Putamen (tissue), 1 donor: Measurements from ENCODE around the gene SAYSD1.

ENCODE experiments used
- DNase-seq: peaks from one replicate; pipeline ENCODE4 v3.0.0-alpha.2; 2016; ENCODE audit warnings: low spot score

SAYSD1 gene

DNA sequence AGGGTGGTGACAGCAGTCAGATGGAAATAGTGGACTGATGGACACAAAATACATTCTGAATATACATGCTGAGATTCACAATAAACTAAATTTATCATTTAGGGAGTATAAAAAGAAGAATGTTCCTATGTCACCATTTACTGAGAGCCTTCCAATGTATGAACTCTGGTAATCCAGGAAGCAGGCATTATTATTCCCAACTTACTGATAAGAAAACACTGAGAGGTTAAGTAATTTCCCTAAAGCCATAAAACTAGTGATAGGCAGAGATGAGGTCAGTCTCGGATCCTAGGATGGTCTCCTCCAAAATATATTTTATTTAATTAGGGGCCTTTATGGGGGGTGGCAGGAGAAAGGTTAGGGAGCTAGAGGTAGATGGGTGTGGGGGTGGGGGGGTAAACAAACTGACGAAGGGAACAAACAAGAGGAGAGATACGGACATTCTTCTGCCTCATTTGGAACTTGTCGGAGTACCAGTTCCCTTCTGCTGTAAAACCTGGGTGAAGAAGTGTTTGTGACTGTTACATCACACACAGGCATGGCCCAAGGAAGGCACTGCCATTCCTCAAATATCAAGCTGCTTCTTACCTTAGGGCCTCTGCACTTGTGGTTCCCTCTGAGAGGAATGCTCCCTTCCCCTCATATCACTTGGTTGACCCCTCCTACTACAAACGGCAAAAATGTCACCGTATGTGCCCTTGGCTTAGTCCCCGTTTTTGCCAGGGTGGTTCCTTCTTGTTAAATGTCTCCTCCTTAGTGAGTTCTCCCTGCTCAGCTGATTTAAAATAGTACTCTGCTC lies 6.7 kb downstream of the SAYSD1 start:
- no peak for DNase-seq

DNA sequence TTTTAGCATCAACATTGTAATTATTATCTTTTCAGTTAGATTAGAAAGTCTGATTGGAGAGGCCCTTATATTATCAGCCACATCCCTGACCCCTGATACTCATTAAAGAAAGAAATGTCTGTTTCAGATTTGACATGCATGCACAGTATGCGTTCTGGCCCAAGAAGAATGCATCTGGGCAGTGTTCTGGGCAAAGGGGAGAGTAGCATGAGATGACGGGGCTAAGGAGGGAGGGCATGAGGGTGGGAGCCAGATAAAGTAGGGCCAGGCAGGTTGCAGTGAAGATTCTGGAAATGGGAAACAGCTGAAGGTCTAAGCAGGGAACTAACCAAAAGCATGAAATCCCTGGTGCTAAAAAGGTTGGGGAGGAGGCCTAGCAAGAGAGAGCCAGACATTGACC lies 7.3 kb downstream of the SAYSD1 start:
- DNase-seq: no peak

- no peak for DNase-seq
Observed at GRCh38 chr6:39107034-39107433, 8.0 kb downstream of the SAYSD1 start.

DNA sequence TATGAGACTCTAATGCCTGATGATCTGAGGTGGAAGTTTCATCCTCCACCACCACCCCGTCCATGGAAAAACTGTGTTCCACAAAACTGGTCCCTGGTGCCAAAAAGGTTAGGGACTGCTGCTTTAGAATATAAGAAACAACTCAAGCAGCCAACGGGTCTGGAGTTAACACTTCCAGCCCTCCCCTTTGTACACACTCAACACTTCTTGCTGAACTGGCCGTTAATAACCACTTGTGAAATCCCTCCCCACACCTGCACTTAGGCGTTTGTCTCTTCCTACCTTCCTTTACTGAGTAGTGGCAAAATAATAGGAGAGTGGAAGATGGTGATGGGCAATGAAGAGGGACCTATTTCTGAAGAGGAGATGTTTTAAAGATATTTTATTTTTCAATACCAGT lies 10.5 kb downstream of the SAYSD1 start:
- no peak for DNase-seq

DNA sequence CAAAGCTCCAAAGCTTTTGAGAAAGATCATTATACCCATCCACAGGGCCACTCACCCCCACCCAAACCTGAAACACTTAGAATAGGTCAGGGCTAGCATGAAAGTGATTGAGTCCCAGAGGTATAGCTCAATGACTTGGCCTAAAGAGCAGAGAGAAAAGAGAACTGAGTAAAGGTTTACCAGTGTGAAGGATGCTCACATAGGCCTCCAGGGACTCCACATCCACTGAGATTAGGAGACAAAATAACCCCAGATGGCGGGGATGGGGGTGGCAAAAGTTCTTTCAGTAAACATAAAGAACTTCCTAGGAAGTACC lies 12.2 kb downstream of the SAYSD1 start:
- DNase-seq: no peak

DNA sequence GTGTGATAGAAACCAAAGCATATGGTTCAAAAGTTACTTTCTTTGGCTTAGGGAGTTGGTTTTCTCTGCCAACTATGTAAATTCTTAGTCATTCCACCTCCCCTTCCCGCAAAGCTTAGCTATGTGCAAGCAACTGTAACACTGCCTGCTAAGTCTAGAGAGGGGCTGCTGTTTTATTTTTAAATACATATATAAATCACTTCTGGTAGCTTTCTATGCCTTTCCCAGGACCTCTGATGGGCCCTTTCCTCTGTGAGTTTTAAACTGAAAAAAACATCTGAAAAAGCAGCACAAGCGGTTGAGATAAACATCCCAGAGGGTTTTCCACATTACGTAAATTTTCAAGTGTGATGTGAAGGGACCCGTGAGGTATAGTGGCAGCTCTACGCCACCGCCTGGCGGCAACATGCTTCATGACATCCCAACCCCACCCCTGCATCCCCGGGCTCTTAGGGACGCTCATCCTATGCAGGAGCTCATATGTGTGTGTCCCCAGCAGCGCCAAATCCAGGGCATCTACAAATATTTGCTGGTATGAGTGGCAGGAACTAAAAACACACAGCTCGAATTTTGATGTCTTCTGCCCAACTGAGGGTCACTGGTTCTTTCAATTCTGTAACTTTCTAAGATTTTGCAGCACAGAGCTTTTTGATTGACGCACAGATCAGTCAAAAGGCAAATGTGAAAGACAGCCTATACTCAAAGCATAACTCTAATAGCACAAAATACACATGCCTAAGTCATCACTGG lies 12.7 kb downstream of the SAYSD1 start:
- DNase-seq: no peak

GRCh38 chr6:39100358-39100757 lies 14.6 kb downstream of the SAYSD1 start:
- DNase-seq: no peak

DNA sequence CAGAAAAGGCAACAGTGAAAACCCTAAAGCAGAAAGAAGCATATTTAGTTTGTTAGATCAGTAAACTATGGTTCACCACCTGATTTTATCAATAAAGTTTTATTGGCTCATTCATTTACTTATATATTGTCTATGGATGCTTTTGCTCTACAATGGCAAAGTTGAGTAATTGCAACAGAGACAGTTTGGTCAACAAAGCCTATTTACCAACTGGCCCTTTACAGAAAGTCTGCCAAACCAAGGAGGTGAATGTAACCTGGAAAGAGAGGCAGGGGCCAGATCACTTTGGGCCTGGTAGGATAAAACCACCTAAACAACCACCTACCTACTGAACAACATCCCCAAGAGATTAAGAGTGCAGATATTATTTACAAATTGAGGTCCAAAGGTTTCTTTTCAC lies 19.4 kb downstream of the SAYSD1 start:
- DNase-seq: no peak

- DNase-seq: no peak
Observed at GRCh38 chr6:39093149-39093708, 21.8 kb downstream of the SAYSD1 start.

- DNase-seq: no peak
Observed at GRCh38 chr6:39092124-39092523, 22.9 kb downstream of the SAYSD1 start.

GRCh38 chr6:39091220-39091619 lies 23.8 kb downstream of the SAYSD1 start:
- DNase-seq: no peak

- DNase-seq: no peak
Observed at GRCh38 chr6:39090036-39090435, 24.9 kb downstream of the SAYSD1 start.

DNA sequence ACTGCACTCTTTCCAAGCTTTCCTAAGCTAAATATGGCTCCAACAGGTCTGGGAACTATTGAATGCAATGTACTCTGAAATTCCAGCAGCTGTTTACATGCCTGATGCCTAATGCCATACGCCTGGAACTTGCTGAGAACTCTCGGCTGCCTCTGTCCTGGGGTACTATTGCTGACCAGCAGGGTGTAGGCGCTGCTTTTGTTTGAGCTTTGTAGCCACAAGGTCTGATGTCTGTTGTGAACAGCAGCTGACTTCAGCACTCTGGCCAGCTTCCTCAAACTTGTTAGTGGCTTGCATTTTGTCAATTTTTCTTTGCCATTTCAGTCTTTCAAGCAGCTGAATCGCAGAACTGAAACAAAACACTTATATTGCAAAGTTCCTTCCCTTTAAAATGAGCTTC lies 26.7 kb downstream of the SAYSD1 start:
- no peak for DNase-seq

DNA sequence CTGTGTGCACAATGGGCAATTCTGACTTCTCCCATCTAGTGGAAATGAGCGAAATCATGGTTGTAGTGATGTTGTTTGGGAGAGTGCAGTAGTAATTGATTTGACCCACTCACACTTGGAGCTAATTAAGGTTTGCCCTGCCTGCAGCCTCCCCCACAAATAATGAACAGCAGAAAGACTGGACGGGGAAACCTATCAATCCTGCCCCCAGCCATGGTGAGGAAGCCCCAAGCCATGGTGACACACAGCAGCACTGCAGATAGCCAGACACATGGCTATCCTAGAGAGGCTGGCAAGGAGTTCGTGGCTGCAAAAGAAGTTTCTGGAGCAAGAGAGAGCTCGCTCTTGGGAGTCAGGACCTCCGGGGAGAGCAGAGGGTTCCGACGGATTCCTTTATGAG lies 27.8 kb downstream of the SAYSD1 start:
- DNase-seq: no peak

GRCh38 chr6:39086711-39087110 lies 28.3 kb downstream of the SAYSD1 start:
- DNase-seq: no peak

DNA sequence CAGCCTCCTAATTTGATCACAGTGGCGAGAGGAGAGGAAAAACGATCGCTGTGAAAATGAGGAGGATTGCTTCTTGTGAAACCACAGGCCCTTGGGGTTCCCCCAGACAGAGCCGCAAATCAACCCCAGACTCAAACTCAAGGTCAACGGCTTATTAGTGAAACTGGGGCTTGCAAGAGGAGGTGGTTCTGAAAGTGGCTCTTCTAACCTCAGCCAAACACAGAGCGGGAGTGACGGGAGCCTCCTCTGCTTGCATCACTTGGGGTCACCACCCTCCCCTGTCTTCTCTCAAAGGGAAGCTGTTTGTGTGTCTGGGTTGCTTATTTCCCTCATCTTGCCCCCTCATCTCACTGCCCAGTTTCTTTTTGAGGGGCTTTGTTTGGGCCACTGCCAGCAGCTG lies 28.7 kb downstream of the SAYSD1 start:
- no peak for DNase-seq

DNA sequence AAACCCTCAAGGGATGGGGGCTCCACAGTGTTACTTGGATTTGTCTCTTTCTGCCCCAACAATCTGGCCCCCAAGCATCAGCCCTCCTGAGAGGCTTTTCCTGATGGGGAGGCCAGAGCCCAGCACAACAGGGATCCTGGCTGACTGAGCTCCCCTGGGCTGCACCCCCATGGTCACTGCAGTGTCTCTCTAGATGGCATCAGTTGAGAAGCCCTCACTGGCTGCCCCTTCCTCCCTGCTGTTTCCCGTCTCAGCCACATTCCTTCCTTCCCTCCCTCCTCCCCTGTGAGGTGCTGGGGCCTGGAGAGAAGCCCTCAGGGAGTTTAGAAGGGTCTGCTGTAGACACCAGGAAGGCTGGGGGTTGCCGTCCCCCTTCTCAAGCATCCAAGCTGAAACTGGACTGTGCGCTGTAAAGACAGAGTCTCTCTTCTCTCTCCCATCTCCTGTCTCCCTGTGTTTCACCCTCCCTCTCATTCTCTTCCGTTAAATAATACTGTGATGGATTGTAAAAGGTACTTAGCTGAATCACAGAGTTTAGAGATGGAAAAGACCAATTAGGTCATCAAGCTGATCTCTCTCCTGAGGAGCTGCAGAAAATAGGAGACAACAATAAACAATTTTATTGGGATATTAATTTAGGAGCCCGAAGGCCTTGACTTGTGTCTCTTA lies 29.7 kb downstream of the SAYSD1 start:
- DNase-seq: no peak

DNA sequence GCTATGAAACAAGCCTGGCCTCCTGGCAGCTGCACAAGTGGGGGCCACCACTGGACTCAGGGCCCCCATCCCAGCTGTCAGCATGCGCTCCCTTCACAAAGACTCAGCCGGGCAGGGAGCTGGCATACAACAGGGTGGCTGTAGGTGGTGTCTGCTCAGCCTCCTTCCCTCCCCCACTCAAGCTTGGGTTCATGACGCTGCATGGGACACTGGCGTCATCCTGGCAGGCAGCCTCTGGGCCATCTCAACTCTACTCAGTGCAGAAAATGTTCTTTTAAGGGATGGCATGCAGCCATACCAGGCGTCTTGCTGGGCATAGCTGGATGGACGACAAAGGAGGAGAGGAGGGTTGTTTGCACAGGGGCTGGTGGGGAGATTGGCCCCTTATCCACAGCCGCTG lies 30.5 kb downstream of the SAYSD1 start:
- no peak for DNase-seq

DNA sequence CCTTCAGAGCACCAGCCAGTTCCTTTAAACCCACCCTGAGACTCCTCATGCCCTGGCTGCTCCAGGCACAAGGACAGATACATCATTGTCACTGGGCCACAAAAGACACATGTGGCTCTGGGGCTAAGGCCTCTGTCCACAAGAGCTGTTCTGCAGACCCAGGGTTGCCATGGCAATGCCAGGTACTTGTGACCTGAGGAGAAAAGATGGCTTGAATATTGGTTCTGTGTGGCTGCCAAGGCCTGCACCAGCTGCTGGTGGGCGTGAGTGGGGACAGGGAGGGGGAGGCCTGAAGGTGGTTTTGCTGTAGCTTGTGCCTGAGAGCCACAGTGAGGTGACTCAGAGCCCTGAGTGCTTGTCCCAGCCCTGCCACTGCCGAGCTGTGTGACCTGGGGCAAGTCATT lies 31.8 kb downstream of the SAYSD1 start:
- DNase-seq: no peak

- no peak for DNase-seq
Observed at GRCh38 chr6:39082310-39082709, 32.7 kb downstream of the SAYSD1 start.

- no peak for DNase-seq
Observed at GRCh38 chr6:39080246-39080875, 34.6 kb downstream of the SAYSD1 start.
